ENCODE data around the gene TCF4.

TCF4 gene

GRCh38 chr18:55264108-55264507 lies 323.9 kb downstream of the TCF4 start:
- no peak overlapping the region for H3K27ac ChIP-seq
- no peaks in the 10 kb centered on the region for H3K9me3 ChIP-seq (ENCODE audit: severe bottlenecking)
- no peak overlapping the region for H3K4me3 ChIP-seq (ENCODE audit: low read depth, low read length)
- TF ChIP-seq, protein P1, sequence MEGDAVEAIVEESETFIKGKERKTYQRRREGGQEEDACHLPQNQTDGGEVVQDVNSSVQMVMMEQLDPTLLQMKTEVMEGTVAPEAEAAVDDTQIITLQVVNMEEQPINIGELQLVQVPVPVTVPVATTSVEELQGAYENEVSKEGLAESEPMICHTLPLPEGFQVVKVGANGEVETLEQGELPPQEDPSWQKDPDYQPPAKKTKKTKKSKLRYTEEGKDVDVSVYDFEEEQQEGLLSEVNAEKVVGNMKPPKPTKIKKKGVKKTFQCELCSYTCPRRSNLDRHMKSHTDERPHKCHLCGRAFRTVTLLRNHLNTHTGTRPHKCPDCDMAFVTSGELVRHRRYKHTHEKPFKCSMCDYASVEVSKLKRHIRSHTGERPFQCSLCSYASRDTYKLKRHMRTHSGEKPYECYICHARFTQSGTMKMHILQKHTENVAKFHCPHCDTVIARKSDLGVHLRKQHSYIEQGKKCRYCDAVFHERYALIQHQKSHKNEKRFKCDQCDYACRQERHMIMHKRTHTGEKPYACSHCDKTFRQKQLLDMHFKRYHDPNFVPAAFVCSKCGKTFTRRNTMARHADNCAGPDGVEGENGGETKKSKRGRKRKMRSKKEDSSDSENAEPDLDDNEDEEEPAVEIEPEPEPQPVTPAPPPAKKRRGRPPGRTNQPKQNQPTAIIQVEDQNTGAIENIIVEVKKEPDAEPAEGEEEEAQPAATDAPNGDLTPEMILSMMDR (IDR thresholded peaks at IDR 0.05; ENCODE audit: low read depth, low read length), result no peak
- peaks cover 7% of the 10 kb centered on the region for H3K36me3 ChIP-seq
- H3K27me3 ChIP-seq (ENCODE audit: insufficient read depth, low read depth, severe bottlenecking), result no peaks in the 10 kb centered on the region
- DNase-seq, result no peak

DNA sequence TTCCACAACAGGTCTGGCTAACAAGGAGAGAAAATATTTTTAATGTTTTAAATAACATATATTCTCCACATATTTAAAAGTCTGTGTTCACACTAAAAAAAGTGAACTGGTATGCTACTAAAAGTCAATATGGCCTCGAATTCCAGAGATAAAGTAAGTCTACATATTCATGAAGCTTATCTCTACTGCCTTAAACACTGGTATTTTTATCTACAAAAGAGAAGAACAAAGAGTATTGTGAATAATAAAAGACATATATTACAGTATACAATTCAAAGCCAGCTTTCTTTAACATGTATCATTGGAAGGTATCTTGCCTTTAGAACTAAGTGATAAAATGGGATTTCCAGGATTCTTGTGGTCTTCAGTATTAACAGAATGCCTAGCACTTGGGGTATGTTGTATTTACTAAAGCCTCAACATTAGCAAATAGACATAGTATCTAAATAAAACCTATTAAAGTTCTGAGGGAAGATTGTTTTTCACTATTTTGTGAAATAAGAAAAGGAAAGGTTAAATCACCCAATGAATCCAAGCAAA lies 325.9 kb downstream of the TCF4 start:
- no peaks in the 10 kb centered on the region for H3K27me3 ChIP-seq (ENCODE audit: insufficient read depth, low read depth, severe bottlenecking)
- H3K27ac ChIP-seq, result no peak overlapping the region
- H3K36me3 ChIP-seq, result peaks cover 7% of the 10 kb centered on the region
- TF ChIP-seq, protein P1 (IDR thresholded peaks at IDR 0.05; ENCODE audit: low read depth, low read length), result no peak
- no peak overlapping the region for H3K4me3 ChIP-seq (ENCODE audit: low read depth, low read length)
- no peak for DNase-seq
- H3K9me3 ChIP-seq (ENCODE audit: severe bottlenecking), result no peaks in the 10 kb centered on the region

DNA sequence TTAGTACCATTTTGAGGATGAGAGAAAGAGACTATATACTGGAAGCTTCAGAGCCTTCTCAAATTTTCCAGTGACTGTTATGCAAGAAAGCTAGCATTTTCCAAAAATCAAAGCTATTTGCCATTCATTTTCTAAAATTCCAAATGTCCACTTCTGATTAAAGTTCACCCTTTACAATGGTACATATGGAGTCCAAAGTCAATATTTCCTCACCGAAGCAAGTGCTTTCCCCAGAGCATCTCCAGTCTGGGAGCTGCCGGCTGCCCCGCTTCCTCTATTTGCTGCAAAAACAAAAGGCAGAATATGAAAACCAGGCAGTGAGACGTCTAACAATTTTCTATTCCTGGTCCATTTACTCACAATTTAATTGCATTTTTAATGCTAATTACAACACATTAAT lies 326.7 kb downstream of the TCF4 start:
- Histone ChIP-seq H3K36me3 (peaks cover 5% of the 10 kb centered on the region), H3K27ac (no peak overlapping the region), H3K4me3 (ENCODE audit: low read depth, low read length) (no peak overlapping the region), H3K27me3 (ENCODE audit: insufficient read depth, low read depth, severe bottlenecking) (no peaks in the 10 kb centered on the region), H3K9me3 (ENCODE audit: severe bottlenecking) (no peaks in the 10 kb centered on the region)
- no peak for DNase-seq
- TF ChIP-seq, protein P1 (IDR thresholded peaks at IDR 0.05; ENCODE audit: low read depth, low read length), result no peak

DNA sequence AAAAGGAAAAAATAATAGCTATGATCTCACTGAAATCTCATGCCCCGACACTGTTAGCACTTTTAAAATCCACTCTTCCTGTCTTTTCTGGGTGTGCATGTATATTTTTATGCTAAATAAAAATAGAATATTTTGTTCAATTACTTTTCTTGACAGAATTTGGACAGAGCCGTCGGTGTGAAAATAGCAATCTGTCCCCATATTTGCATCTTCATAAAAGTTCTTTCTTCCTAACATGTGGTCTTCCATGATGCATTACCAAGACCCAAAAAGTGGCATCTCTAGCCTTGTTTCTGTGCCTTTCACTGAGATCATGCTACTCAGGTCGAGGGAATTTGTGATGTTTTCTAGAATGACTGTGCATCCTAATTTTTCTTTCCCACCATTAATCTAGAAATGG lies 329.9 kb downstream of the TCF4 start:
- Histone ChIP-seq H3K9me3 (ENCODE audit: severe bottlenecking) (no peaks in the 10 kb centered on the region), H3K27ac (no peak overlapping the region), H3K4me3 (ENCODE audit: low read depth, low read length) (no peak overlapping the region), H3K36me3 (no peaks in the 10 kb centered on the region; the same call in none of the 2 replicates), H3K27me3 (ENCODE audit: insufficient read depth, low read depth, severe bottlenecking) (no peaks in the 10 kb centered on the region)
- DNase-seq, result no peak
- TF ChIP-seq, protein P1 (IDR thresholded peaks at IDR 0.05; ENCODE audit: low read depth, low read length), result no peak

GRCh38 chr18:55256929-55257289 lies 331.1 kb downstream of the TCF4 start:
- Histone ChIP-seq H3K27ac (no peak overlapping the region), H3K36me3 (no peaks in the 10 kb centered on the region; the same call in 1 of the 2 replicates), H3K4me3 (ENCODE audit: low read depth, low read length) (no peak overlapping the region), H3K9me3 (ENCODE audit: severe bottlenecking) (no peaks in the 10 kb centered on the region), H3K27me3 (ENCODE audit: insufficient read depth, low read depth, severe bottlenecking) (no peaks in the 10 kb centered on the region)
- TF ChIP-seq, protein P1 (IDR thresholded peaks at IDR 0.05; ENCODE audit: low read depth, low read length), result no peak
- no peak for DNase-seq
